GM23338 (cell line): ENCODE results near the gene BMAL1.

ENCODE experiments used
- ETS1 ChIP-seq: IDR thresholded peaks from 2 replicates; pipeline ENCODE4 v1.6.1; 2016; ENCODE audit warnings: antibody characterized with exemption
- EZH2 ChIP-seq: fragments of 200-600 bp; sonication (generic); IDR thresholded peaks from one replicate; pipeline ENCODE4 v1.8.0; 2017; ENCODE audit warnings: antibody characterized with exemption, mild to moderate bottlenecking, low read depth; ENCODE audit not compliant: unreplicated experiment
- EZH2phosphoT487 ChIP-seq: fragments of 200-600 bp; sonication (generic); IDR thresholded peaks from one replicate; pipeline ENCODE4 v1.8.1; 2018; ENCODE audit warnings: antibody characterized with exemption; ENCODE audit not compliant: unreplicated experiment
- JUNB ChIP-seq: IDR thresholded peaks from one replicate; pipeline ENCODE4 v1.6.1; 2016; ENCODE audit warnings: antibody characterized with exemption; ENCODE audit not compliant: unreplicated experiment
- POLR2AphosphoS5 ChIP-seq: IDR thresholded peaks from 2 replicates; pipeline ENCODE4 v1.6.1; 2016; ENCODE audit warnings: antibody characterized with exemption, low read depth
- REST ChIP-seq: IDR thresholded peaks from one replicate; pipeline ENCODE4 v1.6.1; 2018; ENCODE audit warnings: antibody characterized with exemption; ENCODE audit not compliant: unreplicated experiment
- STAT1 ChIP-seq: IDR thresholded peaks from one replicate; pipeline ENCODE4 v1.6.1; 2016; ENCODE audit warnings: antibody characterized with exemption; ENCODE audit not compliant: unreplicated experiment
- ZNF331 ChIP-seq: fragments of 250-450 bp; sonication (Bioruptor Pico); IDR thresholded peaks from 2 replicates; pipeline ENCODE4 v1.5.0; 2020; ENCODE audit warnings: low read depth, mild to moderate bottlenecking, moderate library complexity
- TF ChIP-seq, protein P1 (sequence below), 2 experiments: fragments of 200-600 bp in 1 of 2; sonication (generic) in 1 of 2; conservative IDR thresholded peaks; 2 replicates each; pipeline versions ENCODE4 v1.5.1 to v1.6.1; 2016 to 2017; ENCODE audit warnings: antibody characterized with exemption in 2 of 2, low read depth in 2 of 2, mild to moderate bottlenecking in 2 of 2, moderate library complexity in 1 of 2
- TF ChIP-seq, protein P2 (sequence below): fragments of 250-450 bp; sonication (Bioruptor Pico); IDR thresholded peaks from 2 replicates; pipeline ENCODE4 v1.5.0; 2020; ENCODE audit warnings: mild to moderate bottlenecking, moderate library complexity

GRCh38 chr11:13386567-13386966, 109.0 kb downstream of the BMAL1 start:
- no peak for TF ChIP-seq EZH2
- no peak for TF ChIP-seq REST
- TF ChIP-seq, protein P1, sequence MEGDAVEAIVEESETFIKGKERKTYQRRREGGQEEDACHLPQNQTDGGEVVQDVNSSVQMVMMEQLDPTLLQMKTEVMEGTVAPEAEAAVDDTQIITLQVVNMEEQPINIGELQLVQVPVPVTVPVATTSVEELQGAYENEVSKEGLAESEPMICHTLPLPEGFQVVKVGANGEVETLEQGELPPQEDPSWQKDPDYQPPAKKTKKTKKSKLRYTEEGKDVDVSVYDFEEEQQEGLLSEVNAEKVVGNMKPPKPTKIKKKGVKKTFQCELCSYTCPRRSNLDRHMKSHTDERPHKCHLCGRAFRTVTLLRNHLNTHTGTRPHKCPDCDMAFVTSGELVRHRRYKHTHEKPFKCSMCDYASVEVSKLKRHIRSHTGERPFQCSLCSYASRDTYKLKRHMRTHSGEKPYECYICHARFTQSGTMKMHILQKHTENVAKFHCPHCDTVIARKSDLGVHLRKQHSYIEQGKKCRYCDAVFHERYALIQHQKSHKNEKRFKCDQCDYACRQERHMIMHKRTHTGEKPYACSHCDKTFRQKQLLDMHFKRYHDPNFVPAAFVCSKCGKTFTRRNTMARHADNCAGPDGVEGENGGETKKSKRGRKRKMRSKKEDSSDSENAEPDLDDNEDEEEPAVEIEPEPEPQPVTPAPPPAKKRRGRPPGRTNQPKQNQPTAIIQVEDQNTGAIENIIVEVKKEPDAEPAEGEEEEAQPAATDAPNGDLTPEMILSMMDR (conservative IDR thresholded peaks at IDR 0.05; ENCODE audit: low read depth in 2 of 2) = no peak
- TF ChIP-seq EZH2phosphoT487 = no peak
- no peak for TF ChIP-seq POLR2AphosphoS5
- TF ChIP-seq JUNB = no peak
- no peak for TF ChIP-seq ZNF331 (CRISPR knock-in tag)
- TF ChIP-seq STAT1 = no peak
- no peak for TF ChIP-seq ETS1
- TF ChIP-seq, protein P2, sequence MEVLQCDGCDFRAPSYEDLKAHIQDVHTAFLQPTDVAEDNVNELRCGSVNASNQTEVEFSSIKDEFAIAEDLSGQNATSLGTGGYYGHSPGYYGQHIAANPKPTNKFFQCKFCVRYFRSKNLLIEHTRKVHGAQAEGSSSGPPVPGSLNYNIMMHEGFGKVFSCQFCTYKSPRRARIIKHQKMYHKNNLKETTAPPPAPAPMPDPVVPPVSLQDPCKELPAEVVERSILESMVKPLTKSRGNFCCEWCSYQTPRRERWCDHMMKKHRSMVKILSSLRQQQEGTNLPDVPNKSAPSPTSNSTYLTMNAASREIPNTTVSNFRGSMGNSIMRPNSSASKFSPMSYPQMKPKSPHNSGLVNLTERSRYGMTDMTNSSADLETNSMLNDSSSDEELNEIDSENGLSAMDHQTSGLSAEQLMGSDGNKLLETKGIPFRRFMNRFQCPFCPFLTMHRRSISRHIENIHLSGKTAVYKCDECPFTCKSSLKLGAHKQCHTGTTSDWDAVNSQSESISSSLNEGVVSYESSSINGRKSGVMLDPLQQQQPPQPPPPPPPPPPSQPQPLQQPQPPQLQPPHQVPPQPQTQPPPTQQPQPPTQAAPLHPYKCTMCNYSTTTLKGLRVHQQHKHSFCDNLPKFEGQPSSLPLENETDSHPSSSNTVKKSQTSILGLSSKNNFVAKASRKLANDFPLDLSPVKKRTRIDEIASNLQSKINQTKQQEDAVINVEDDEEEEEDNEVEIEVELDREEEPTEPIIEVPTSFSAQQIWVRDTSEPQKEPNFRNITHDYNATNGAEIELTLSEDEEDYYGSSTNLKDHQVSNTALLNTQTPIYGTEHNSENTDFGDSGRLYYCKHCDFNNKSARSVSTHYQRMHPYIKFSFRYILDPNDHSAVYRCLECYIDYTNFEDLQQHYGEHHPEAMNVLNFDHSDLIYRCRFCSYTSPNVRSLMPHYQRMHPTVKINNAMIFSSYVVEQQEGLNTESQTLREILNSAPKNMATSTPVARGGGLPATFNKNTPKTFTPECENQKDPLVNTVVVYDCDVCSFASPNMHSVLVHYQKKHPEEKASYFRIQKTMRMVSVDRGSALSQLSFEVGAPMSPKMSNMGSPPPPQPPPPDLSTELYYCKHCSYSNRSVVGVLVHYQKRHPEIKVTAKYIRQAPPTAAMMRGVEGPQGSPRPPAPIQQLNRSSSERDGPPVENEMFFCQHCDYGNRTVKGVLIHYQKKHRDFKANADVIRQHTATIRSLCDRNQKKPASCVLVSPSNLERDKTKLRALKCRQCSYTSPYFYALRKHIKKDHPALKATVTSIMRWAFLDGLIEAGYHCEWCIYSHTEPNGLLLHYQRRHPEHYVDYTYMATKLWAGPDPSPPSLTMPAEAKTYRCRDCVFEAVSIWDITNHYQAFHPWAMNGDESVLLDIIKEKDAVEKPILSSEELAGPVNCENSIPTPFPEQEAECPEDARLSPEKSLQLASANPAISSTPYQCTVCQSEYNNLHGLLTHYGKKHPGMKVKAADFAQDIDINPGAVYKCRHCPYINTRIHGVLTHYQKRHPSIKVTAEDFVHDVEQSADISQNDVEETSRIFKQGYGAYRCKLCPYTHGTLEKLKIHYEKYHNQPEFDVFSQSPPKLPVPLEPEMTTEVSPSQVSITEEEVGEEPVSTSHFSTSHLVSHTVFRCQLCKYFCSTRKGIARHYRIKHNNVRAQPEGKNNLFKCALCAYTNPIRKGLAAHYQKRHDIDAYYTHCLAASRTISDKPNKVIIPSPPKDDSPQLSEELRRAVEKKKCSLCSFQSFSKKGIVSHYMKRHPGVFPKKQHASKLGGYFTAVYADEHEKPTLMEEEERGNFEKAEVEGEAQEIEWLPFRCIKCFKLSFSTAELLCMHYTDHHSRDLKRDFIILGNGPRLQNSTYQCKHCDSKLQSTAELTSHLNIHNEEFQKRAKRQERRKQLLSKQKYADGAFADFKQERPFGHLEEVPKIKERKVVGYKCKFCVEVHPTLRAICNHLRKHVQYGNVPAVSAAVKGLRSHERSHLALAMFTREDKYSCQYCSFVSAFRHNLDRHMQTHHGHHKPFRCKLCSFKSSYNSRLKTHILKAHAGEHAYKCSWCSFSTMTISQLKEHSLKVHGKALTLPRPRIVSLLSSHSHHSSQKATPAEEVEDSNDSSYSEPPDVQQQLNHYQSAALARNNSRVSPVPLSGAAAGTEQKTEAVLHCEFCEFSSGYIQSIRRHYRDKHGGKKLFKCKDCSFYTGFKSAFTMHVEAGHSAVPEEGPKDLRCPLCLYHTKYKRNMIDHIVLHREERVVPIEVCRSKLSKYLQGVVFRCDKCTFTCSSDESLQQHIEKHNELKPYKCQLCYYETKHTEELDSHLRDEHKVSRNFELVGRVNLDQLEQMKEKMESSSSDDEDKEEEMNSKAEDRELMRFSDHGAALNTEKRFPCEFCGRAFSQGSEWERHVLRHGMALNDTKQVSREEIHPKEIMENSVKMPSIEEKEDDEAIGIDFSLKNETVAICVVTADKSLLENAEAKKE (CRISPR knock-in tag) = no peak
